GM21528 (cell line): Measurements from ENCODE around the gene CCDC137.

Experiments used
- ATAC-seq: cut with Tn5 transposase; IDR thresholded peaks from one replicate; pipeline ENCODE4 v1.9.1; 2021; ENCODE audit warnings: mild to moderate bottlenecking, moderate library complexity; ENCODE audit not compliant: unreplicated experiment, low FRiP score

The CCDC137 gene

DNA sequence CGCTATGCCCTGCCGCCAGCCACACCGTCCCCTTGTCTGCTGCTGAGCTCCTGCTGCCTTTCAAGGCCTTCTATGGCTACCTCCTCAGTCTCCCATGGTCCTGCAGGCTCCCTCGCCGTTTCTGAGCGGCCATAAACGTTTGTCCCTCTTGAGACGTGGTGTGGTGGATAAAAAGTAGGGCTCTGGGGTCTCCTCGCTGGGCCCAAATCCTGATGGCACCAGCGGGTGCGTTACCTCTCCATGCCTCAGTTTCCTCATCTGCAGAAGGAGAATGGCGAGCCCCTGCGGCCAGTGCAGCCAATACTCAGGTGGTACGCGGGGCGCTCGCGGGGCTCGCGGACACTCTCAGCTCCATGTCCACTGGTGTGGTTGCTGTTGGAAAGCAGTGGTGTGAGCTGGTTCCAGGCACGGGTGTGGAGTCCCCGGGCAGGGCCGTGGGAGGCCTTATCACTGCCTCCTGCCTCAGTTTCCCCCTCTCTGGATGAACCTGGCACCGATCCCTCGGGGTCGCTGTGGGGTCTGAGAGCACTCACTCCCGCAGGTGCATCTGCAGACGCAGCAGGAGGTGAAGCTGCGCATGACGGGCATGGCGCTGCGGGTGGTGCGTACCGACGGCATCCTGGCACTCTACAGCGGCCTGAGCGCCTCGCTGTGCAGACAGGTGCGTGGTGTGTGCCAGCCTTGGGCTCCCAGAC lies 48.0 kb downstream of the CCDC137 start:
- no peak for ATAC-seq

DNA sequence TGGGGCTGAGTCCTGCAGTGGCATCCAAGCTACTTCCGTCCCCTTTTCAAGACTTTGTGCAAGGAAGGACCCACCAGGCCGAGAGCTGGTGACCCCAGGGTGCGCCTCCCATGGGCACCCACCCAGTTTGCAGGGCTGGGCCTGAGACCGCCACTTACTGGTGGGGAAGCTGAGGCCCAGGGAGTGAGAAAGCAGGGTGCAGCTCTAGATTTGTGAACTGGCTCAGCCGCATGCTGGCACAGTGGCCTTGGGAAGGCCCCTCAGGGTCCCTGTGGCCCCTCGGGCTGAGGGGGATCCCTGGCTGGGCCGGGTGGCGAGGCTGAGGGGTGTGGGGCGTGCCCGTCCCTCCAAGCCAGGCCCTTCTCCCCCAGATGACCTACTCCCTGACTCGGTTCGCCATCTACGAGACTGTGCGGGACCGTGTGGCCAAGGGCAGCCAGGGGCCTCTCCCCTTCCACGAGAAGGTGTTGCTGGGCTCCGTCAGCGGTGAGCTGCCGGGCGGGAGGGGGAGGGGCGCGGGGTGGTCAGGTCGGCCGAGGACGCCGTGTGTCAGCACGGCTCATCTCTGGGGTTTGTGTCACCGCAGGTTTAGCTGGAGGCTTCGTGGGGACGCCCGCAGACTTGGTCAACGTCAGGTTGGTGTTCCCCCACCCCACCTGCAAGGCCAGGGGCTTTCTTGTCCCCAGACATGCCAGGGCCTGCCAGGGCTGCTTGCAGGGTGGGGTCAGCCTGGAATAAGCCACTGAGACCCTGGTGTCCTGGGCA lies 48.8 kb downstream of the CCDC137 start:
- no peak for ATAC-seq

DNA sequence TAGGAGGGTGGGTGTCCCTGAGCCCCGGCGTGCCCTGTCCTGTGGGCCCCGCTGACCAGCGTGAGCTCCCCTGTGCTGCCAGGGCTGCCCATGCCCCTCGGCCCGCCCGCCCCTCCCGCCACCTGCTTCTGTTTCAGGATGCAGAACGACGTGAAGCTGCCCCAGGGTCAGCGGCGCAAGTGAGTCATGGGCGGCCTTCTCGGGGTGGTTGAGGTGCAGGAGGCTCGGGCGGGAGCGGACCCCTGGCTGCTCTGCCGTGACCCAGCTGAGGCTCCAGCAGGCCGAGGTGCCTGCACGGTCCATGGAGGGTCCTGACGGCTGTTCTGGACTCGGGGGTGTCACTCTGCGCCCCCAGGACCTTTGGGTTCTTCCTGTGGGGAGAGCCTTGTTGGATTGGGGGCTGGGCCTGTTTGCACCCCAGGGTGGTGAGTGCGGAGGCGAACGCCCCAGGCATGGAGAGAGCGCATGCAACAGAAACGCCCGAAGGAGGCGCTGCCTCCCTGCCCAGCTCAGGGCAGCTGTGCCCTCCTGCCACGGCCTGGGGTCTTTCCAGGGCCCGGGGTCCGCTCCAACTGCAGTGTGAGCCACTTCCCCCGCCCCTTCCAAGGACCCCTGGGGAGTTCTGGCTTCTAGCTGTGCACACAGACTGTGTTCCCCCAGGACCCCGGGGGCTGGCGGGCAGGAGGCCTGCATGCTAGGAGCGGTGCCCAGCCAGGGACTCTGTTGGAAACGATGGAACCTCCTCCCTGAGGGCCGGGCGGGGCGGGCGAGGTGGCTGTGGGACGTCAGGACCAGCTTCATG lies 49.5 kb downstream of the CCDC137 start:
- ATAC-seq: no peak

DNA sequence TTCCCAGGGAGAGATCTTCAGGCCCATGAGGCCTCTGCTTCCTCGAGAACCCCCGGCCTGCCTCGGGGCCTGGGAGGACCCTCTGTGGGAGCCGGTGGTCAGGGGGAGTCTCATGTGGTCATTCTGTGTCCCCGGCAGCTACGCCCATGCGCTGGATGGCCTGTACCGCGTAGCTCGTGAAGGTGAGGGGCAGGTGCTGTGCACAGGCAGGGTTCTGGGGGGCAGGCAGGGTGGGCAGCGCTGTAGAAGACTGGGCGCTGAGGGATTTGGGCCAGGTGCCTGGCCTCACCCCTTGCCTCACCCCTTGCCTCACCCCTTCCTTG lies 50.1 kb downstream of the CCDC137 start:
- no peak for ATAC-seq

DNA sequence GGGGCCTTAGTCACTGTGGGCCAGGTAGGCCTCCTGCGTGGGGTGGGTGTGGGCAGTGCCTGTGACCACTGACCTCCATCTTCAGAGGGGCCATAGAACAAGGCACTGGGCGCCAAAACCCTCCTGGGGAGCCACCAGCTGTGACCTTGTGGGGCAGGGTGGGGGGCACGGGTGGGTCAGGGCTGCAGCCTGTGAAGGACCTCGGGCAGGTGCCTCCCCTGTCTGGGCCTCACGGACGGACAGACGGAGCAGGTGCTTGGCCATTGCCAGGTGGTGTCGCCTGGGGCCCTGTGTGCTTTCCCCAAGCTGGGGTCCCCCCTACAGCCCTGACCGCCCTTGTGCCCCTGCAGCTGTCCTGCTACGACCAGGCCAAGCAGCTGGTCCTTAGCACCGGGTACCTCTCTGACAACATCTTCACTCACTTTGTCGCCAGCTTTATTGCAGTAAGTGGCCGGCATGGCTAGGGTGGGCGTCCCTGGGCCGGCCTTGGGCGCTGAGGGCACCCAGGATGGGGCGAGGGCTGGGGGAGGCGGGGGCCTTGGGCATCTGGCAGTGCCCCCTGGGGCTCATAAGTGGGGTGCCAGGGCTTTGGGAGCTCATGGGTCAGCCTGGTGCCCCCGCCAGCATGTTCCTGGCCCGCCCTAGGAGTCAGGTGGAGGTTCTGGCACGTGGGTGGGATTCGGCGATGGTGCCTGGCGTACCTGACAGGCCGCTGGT lies 50.7 kb downstream of the CCDC137 start:
- no peak for ATAC-seq

DNA sequence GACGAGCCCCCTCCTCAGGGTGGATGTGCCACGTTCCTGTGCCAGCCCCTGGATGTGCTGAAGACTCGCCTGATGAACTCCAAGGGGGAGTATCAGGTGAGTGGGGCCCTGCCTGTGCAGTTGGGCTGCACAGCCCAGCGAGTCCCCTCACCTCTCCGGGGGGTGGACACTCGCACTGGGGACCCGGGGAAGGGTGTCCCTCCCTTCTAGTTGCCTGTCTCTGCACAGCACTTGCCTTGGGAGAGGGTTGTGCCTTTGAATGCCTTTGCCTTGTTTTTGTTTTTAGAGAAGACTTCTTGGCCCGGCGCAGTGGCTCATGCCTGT lies 51.2 kb downstream of the CCDC137 start:
- ATAC-seq: no peak

DNA sequence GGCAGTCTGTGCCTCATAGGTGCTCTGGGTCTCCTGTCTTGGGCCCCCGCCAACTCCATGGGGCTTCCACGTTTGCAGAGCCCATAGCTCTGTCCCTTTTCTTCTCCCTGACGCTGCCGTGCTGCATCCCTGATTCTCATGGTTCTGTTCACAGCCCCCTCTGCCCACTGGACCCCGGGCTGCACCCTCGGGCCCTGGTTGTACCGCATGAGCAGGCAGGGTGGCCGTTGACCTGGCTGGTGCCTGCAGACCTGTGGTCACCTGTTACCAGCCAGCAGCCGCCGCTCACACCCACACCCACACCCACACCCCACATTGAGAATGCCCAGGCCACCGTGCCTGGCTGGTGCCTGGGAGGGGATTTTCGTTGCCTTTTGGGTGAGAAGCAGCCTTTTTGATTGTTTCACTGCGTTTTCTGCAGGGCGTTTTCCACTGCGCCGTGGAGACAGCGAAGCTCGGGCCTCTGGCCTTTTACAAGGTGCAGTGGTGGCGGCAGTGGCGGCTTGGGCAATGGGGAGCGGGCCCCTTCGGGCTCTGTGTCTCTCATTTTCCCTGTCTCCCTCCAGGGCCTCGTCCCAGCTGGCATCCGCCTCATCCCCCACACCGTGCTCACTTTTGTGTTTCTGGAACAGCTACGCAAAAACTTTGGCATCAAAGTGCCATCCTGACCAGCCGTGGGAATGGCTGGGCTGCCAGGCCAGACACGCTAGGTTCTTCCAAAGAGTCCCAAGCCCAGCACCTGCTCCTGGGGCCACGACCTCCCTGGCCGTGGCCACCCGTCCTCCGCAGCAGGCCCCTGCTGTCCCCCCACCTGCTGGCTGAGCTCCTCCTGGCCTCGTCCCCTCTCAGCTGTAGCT lies 53.1 kb downstream of the CCDC137 start:
- ATAC-seq: no peak

DNA sequence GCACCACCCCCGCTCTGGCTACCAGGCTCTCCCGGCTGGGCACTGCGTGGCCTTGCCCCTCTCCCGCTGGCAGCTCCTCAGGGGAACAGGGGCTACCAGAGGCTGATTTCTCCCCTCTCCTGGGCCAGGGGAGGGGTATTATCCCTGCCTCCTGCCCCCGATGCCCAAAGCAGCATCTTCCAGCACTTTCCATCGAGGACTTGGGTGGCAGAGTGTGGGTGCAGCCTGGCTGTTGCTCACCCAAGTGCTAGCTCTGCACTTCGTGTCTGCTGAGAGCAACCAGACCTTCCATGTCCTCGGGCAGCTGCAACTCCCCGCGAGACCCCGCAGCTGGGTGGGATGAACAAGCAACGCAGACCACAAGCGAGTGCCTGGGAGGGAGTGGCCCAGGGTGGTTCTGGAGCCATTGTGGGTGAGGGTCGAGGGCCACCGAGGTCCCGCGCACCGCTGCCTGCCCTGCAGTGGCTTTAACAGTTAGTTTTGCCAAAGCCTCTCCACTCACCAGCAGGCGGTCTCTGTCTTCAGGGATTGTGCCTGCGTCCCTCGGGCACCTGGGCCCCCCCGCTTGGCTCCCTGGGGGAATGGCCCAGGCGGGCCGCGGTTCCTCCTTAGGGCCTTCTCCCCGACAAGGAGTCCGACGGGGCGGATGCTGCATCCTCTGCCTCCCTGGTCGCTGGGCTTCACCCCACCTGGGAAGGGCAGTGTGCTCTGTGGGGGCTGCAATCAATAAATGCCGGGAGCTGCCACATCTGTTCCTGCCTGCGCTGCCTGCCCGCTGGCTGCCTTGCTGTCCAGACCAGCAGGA lies 53.9 kb downstream of the CCDC137 start:
- ATAC-seq: no peak

DNA sequence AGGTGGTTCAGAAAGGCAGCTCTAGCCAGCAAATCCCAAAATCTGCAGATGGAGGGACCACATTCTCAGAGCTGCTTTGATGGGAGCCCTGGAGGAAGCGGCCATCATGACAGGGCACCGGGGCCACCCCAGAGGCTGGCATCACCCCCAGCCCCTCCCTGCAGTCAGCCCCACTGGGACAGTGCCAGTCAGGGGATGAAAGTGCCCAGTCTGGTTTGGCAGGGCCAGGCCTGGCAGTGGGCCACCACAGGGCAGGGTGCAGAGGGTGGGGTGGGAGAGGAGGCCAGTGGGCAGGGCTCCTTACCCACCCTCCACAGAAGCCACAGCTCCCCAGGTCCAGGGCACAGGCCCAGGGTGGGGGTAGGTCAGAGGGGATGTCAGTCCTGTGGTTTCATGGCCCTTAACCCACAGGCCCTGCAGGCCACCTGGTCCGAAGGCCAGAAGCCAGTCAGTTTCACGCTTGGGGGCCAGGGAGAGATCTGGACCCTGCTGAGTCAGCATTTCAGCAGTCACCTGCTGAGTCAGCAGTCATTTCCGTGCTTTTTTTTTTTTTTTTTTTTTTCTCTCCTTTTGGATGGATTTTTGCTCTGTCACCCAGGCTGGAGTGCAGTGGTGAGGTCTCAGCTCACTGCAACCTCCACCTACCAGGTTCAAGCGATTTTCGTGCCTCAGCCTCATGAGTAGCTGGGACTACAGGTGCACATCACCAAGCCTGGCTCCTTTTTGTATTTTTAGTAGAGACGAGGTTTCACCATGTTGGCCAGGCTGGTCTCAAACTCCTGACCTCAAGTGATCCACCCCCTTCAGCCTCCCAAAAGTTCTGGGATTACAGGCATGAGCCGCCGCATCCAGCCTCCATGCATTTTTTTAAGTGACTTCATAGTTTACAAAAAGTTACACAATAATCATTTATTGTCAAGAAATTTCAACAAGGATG lies 55.9 kb downstream of the CCDC137 start:
- no peak for ATAC-seq
